Cerebellar nuclear complex (tissue), 1 donor: ENCODE results near the gene SLCO1C1.

ENCODE experiments used
- DNase-seq, 2 experiments: peaks; one replicate each; lab custom pipeline; 2025; lab: John Stamatoyannopoulos, UW

Gene SLCO1C1

DNA sequence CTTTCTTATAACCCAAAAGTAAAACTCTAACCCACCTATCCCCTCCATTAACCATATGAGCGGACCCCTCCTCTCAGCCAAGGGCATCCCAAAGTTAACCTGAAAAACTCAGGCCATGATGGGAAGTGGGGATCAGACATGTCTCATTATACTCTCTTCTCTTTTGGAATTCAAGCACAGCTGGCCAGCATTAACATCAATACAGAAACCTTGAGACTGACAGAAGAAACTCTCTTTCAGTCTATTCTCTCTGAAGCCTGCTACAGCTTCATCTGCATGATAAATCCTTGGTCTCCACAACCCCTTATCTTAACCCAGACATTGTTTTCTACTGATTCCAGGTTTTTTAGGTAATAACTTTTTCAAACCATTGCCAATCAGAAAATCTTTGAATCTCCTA, 97.8 kb downstream of the SLCO1C1 start:
- DNase-seq, result no peak

DNA sequence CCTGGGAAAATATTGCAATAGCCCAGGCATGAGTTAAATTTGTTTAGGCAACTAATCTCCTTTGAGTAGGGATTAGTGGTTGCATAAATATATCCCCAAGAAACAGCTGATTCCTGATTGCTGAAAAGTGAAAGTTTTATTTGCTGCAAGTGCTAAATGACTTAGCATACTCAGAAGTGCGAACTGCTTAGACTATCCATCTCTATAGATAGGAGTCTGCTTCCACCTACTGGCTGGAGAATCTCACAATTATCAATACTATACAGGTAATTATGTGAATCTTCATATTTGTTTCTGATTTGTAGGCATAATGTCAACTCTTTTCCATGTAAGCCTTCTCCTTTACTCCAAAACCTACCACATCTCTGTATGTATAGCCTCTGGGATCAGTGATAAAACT, 103.4 kb downstream of the SLCO1C1 start:
- no peak for DNase-seq

DNA sequence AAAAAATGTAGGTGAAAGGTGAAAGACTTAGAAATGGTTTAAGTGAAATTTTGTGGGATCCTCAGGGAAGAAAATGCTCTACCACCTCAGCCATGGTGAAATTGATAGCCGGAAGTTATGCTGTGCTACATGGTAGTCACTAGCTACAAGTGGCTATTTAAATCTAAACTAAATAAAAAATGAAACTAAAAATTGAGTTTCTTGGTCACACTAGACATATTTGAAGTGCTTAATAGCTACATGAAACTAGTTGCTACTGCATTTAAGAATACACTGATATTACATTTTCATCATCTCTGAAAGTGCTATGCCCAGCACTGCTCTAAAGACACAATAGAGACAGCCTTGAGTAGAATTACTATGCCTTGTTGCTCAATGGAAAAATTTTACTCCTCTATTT, 105.0 kb downstream of the SLCO1C1 start:
- no peak for DNase-seq

DNA sequence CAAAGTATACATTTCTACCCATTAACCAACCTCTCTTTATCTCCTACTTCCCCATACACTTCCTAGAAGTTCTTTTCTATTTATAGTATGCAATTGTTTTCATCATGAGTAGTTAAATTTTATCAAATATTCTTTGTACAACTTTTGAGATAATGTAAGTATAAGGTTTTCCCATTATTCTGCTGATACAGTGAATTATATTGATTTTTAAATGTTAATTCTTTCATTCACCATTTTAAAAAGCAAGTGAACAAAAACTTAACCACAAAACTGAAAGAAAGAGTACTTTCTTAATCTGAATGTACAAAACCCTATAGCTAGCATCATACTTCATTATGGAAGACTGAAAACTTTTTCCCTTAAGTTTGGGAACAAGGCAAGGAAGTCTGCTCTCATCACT, 105.9 kb downstream of the SLCO1C1 start:
- DNase-seq, result no peak
